HT1080 (cell line): ENCODE results near the gene ERGIC1. TPM values are rescaled to one million over a fixed set of nuclear protein-coding genes. Genes with fewer than 3 reads are reported as not detected.

ENCODE experiments used
- DNase-seq: peaks from one replicate; pipeline ENCODE4 v3.0.0-alpha.2; 2015; ENCODE audit warnings: low read depth
- total RNA-seq: library from RNA; depleted of rRNA; stranded (reverse); fragments of >200 nt; shearing (Covaris generic); gene quantifications from 2 replicates; pipeline ENCODE4 v1.2.3, GENCODE V29; 2014

The ERGIC1 gene
- total RNA-seq, 1 experiment from 2014 or later = 169 TPM

DNA sequence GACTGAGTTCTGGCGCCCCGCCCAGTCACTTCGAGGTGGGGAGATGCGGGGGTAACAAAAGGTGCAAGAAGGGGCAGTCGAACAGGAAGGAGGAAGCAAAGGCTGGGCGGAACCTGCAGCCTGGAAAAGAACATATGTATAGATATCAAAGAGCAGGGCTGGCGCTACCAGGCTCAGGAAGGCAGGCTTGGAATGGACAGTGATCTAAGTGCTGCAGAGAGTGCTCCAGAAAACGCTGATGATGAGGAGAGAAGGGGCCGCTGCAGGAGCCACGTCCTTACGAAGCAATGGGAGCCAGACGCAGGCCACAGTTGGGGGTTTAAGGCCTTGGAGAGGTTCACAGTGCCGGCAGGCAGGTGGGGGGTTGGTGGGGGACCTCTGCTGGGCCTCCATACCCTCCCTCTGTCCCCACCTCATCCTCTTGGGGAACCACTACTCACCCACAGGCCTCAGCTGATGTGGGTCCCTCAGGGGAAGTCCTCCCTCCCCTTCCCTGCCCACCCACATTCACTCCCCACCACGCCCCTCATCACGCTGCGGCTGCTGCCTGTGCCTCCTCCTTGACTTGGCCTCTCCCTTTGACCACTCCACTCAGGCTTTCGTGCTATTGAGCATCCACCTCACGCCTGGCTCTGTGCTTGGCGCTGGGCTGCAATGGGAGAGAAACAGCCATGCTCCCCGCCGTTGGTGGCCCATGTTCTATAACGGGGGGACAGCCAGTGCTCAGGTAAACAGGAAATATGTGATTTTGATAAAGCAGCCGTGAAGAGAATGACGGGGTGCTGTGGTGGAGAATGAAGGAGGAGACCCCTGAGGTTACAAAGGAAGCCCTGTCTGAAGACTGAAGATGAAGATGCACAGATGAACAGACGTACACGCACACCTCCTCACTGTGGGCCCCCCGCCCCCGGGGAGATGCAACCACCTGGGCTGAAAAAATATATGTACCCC is 84.6 kb downstream of the ERGIC1 start:
- DNase-seq = no peak

DNA sequence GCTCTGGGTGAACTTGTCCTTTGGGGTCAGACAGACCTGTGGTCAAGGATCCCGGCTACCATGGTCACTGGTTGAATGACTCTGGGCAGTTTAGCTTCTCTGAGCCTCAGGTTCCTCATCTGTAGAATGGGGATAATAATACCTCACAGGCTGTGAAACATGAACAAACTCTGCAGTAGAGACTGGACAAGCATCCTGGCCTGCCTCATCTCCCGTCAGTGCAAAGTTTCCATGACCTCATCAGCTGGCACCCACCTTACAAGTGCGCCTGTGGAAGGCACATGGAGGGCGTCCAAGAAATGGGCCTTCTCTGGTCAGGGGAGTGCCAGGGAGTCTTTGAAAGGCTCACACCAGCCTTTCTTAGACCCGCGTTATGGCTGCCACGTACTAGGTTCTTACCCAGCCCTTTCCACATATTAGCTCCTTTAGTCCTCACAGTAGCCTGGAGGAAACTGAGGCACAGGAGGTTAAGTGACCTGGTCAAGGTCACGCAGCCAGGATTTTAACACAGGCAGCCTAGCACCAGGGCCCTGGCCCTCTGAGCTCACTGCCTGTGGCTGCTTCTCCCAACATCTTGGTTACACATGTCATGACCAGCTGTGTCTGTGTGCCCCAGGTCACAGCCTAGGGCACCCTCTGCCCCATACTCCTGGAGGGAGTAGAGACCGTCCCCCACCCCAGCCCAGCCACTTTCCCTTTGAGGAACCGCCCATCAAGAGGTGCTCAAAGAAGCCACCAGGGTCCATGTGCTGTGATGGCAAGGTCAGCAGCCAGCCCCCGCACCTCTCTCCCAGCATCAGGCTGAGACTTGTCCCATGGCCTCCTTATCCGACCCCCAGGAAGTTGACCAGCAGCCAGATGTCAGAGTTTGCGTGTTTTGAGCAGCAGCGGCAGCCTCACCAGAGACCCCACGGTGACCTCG is 85.7 kb downstream of the ERGIC1 start:
- no peak for DNase-seq

GRCh38 chr5:172920447-172920849 is 86.4 kb downstream of the ERGIC1 start:
- DNase-seq = peak; percentile 96

DNA sequence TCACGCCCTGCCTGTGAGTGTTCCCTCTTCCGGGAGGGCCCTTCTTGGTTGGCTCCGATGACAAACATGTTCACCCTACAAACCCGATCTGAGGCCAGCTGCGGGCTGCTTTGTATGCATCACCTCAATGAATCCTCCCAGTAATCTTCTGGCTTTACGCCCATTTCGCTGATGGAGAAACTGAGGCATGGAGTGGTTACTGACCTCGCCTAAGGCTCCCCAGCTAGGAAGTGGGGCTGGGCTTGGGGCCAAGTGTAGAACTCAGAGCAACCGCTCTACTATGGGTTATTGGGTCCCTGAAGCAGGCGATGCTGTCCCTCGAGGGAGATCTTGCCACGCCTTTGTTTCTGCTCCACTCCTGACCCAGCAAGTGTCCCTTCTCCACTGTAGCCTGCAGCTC is 86.9 kb downstream of the ERGIC1 start:
- DNase-seq = no peak

GRCh38 chr5:172921906-172922305 is 87.9 kb downstream of the ERGIC1 start:
- no peak for DNase-seq

GRCh38 chr5:172923539-172923938 is 89.5 kb downstream of the ERGIC1 start:
- DNase-seq = no peak

DNA sequence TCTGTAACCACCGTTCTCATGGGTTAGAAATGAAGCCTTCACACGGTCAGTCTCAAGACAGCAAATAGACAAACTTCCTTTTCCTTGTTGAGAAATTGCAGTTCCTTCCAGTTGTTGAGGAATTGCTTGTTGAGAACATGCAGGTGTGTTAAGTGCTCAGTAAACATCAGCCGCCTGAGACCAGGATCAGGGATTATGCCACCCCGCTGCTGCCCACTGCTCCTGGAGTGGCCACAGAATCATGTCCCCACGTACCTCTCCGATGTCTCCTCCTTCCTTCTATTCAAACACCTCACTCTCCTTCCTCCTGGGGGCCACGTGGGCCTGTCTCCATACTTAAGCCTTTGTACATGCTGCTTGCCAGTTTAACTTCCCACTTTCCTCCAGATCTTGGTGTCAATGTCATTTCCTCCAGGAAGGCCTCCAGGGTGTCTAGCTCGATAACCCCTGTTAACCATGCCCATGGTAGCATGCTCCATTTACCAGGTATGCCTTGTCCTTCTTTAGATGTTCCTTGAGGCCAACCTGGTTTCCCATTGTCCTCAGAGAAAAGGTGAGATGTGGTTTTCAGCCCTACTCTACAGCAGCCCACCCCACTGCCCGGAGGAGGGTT is 91.4 kb downstream of the ERGIC1 start:
- no peak for DNase-seq

GRCh38 chr5:172926008-172926523 is 92.0 kb downstream of the ERGIC1 start:
- no peak for DNase-seq

DNA sequence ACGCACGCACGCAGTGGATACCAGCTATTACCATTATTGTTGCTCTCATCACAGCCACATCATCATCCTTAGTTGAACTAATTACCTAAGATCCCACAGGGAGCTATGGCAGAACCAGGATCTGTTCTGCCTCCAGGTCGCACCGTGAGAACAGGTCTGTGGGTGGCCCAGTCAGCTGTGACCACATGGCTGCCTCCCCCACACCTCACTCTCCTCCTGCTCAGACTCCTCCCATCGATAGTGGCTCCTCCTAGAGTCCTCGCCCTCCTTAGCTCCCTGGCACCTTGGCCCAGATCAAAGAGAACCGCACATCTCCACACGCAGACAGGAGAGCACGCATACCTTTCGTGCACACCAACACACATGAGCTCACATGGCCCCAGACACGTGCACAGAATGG is 92.7 kb downstream of the ERGIC1 start:
- no peak for DNase-seq

- no peak for DNase-seq
Measured at GRCh38 chr5:172929371-172929838, 95.4 kb downstream of the ERGIC1 start.

- peak; percentile 93 for DNase-seq
Measured at GRCh38 chr5:172931001-172931536, 97.0 kb downstream of the ERGIC1 start.

DNA sequence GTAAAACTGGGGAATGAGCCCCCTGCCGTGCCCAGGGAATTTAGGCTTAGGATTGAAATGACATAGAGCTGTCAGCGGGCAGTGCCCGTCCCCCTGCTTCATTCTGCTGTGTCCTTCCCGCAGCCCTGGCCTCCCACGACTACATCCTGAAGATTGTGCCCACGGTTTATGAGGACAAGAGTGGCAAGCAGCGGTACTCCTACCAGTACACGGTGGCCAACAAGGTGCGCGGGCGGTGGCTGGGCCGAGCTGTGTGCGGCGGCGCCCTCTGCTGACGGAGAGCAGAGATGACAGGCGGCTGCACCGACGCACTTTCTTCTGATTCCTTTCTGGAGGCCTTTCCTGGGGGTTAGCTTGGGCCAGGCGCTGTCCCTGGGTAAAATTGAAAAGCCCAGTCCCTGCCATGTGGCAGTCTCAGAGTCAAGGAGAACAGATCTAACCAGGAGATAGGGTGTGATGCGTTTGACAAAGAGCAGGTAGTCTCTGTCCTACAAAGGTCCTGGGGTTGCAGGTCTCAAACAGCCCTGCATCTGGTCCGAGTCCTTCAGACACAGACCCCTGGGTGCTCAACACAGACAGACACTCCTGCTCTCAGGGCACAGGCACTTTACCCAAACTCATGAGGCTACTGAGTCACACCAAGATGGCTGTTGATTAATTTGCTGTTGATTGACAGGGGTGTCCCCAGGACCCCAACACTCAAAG is 98.4 kb downstream of the ERGIC1 start:
- DNase-seq = peak; percentile 72

GRCh38 chr5:172933238-172933637 is 99.2 kb downstream of the ERGIC1 start:
- no peak for DNase-seq

DNA sequence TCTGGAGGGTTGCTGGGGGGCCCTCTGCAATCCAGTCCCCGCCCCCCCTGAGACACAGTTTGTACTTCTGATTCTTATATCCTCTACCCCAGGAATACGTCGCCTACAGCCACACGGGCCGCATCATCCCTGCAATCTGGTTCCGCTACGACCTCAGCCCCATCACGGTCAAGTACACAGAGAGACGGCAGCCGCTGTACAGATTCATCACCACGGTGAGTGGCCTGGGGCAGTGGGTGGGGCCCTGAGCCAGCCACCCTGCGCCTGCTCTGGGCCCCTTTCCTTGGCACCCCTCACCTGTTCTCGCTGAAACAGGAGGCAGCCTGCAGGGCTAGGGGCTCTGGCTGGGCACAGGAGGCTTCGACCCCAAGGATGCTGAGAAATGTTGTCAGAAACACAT is 101.0 kb downstream of the ERGIC1 start:
- no peak for DNase-seq

GRCh38 chr5:172936401-172936800 is 102.3 kb downstream of the ERGIC1 start:
- DNase-seq = no peak

GRCh38 chr5:172939071-172939470 is 105.0 kb downstream of the ERGIC1 start:
- peak; percentile 36 for DNase-seq

- no peak for DNase-seq
Measured at GRCh38 chr5:172939611-172940267, 105.7 kb downstream of the ERGIC1 start.

DNA sequence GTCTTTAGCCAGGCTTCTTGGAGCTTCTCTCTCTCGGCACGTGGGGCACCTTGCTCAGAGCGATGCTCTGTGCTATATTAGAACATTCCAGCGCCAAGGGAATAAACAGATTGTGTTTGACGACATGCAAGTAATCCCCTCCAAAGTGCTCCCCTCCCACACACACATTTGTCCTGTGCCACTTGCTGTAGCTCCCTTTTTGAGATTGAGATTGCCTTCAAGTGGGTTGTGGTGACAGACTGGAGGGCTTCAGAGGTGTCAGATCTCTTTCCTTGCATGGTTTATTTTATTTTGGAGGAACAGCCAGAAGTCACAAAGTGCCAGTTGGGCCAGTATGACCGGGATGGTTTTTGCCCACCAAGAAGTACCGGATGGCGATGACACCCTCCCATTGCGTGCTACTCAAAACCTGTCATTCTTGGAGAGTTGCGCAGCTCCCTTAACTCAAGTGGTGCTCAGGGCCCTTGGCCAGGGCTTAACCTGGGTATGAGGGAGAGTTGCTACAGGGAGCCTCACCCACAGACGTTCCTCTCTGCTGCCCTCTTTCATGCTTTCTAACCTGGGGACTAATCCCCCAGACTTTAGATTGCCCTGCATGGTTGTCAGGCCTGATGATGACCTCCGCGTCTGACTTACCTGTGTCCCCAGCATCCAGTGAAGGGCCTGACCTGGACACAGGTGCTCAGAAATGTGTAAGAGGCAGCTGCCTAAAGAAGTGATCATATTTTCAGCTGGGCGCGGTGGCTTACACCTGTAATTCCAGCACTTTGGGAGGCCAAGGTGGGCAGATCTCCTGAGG is 106.4 kb downstream of the ERGIC1 start:
- DNase-seq = no peak

GRCh38 chr5:172941067-172941516 is 107.0 kb downstream of the ERGIC1 start:
- peak; percentile 41 for DNase-seq
